ENCODE results near the gene SLF2.

- TF ChIP-seq, protein P1, sequence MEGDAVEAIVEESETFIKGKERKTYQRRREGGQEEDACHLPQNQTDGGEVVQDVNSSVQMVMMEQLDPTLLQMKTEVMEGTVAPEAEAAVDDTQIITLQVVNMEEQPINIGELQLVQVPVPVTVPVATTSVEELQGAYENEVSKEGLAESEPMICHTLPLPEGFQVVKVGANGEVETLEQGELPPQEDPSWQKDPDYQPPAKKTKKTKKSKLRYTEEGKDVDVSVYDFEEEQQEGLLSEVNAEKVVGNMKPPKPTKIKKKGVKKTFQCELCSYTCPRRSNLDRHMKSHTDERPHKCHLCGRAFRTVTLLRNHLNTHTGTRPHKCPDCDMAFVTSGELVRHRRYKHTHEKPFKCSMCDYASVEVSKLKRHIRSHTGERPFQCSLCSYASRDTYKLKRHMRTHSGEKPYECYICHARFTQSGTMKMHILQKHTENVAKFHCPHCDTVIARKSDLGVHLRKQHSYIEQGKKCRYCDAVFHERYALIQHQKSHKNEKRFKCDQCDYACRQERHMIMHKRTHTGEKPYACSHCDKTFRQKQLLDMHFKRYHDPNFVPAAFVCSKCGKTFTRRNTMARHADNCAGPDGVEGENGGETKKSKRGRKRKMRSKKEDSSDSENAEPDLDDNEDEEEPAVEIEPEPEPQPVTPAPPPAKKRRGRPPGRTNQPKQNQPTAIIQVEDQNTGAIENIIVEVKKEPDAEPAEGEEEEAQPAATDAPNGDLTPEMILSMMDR (IDR thresholded peaks at IDR 0.05) = no peak
- no peak for TF ChIP-seq POLR2A (IDR thresholded peaks at IDR 0.05)
Measured at GRCh38 chr10:100999742-101000126, 87.0 kb downstream of the SLF2 start, which contains the start of gene LZTS2.
